K562 (cell line): ENCODE measurements around the gene OPRD1. TPM values are rescaled to one million over a fixed set of nuclear protein-coding genes. Genes with fewer than 3 reads are reported as not detected.

Experiments used
- ATAC-seq: fragments of 200-7000 bp; cut with Tn5 transposase; 3 replicates; pipeline ENCODE4 v1.9.1; 2020; ENCODE audit warnings: moderate library complexity
- BruUV-seq: library from RNA; stranded (reverse); fragments of 400-500 nt; replicated peaks from 2 replicates; lab custom pipeline; 2021; lab: Mats Ljungman, UMichigan
- CTCF ChIA-PET: fragments of 300-600 bp; formaldehyde crosslinking; extraction: SDS; loops from one replicate; lab custom pipeline; 2021; ENCODE audit warnings: low intra/inter-chr PET ratio; lab: Yijun Ruan, JAX
- POLR2A ChIA-PET: fragments of 300-600, 350-650 bp; sonication (Branson Sonifier 250); formaldehyde crosslinking; extraction: SDS; loops from one replicate; lab custom pipeline; 2021; ENCODE audit warnings: antibody characterized with exemption, inconsistent platforms; lab: Yijun Ruan, JAX
- DNase-seq, 4 experiments: peaks; one replicate each; pipeline versions ENCODE4 v3.0.0 to v3.0.0-alpha.2; 2011 to 2018; ENCODE audit warnings: low spot score in 3 of 4, mixed read lengths in 3 of 4; ENCODE audit errors: extremely low read depth in 1 of 4
- FAIRE-seq: peaks from 2 replicates; lab custom pipeline; 2011; peaks lifted over from hg19 to GRCh38; lab: Jason Lieb, UNC
- H2AFZ ChIP-seq: 2 replicates; pipeline ENCODE4 v1.6.0; 2011; ENCODE audit warnings: low read depth, low read length, control low read depth, inconsistent platforms
- H3K27ac ChIP-seq: fragments of 200-600 bp; 3 replicates; pipeline ENCODE4 v1.8.0; 2011; ENCODE audit warnings: low read depth, mild to moderate bottlenecking, control low read depth, inconsistent platforms, low read length, moderate library complexity, mixed read lengths; ENCODE audit errors: extremely low read depth
- H3K27me3 ChIP-seq, 2 experiments: fragments of 300-600 bp in 1 of 2; 2 replicates in 1 of 2; 3 replicates in 1 of 2; pipeline versions ENCODE4 v1.6.0 to v1.8.0; 2011; ENCODE audit warnings: inconsistent platforms in 2 of 2, low read length in 2 of 2, mild to moderate bottlenecking in 1 of 2, mixed read lengths in 1 of 2, moderate library complexity in 1 of 2; ENCODE audit not compliant: control insufficient read depth in 2 of 2, insufficient read depth in 2 of 2
- H3K36me3 ChIP-seq: fragments of 300-600 bp; 3 replicates; pipeline ENCODE4 v1.8.0; 2011; ENCODE audit warnings: mild to moderate bottlenecking, low read length, inconsistent platforms; ENCODE audit not compliant: control insufficient read depth, insufficient read depth
- H3K4me1 ChIP-seq, 2 experiments: fragments of 200-600 bp in 1 of 2; replicated peaks in 1 of 2; 2 replicates in 1 of 2; 3 replicates in 1 of 2; pipeline versions ENCODE4 v1.5.1 to v1.8.0; 2011; ENCODE audit warnings: inconsistent platforms in 2 of 2, low read length in 2 of 2, mild to moderate bottlenecking in 1 of 2, mixed read lengths in 1 of 2, moderate library complexity in 1 of 2; ENCODE audit not compliant: control insufficient read depth in 2 of 2, insufficient read depth in 2 of 2
- H3K4me2 ChIP-seq: 2 replicates; pipeline ENCODE4 v1.6.1; 2011; ENCODE audit warnings: low read length, control low read depth, inconsistent platforms, mixed read lengths; ENCODE audit not compliant: insufficient read depth
- H3K4me3 ChIP-seq: fragments of 200-600 bp; sonication (generic), shearing (Covaris generic); 2 replicates; pipeline ENCODE4 v1.5.1; 2016; ENCODE audit warnings: control low read depth, inconsistent platforms
- H3K79me2 ChIP-seq: fragments of 200-600 bp; 3 replicates; pipeline ENCODE4 v1.8.0; 2011; ENCODE audit warnings: low read length, inconsistent platforms; ENCODE audit not compliant: control insufficient read depth, insufficient read depth
- H3K9ac ChIP-seq, 2 experiments: 2 replicates each; pipeline versions ENCODE4 v1.6.0 to v1.6.1; 2011; ENCODE audit warnings: low read depth in 2 of 2, low read length in 2 of 2, control low read depth in 1 of 2, inconsistent platforms in 1 of 2, mild to moderate bottlenecking in 1 of 2, mixed read lengths in 1 of 2; ENCODE audit not compliant: insufficient read depth in 1 of 2
- H3K9me1 ChIP-seq: one replicate; pipeline ENCODE4 v1.6.0; 2011; ENCODE audit warnings: inconsistent platforms, mild to moderate bottlenecking, low read length, moderate library complexity; ENCODE audit not compliant: control insufficient read depth, insufficient read depth
- H3K9me3 ChIP-seq: replicated peaks from 2 replicates; pipeline ENCODE4 v1.5.1; 2011; ENCODE audit warnings: low read depth, low read length, inconsistent platforms; ENCODE audit not compliant: control insufficient read depth, insufficient read depth
- H4K20me1 ChIP-seq: replicated peaks from 2 replicates; pipeline ENCODE4 v1.6.1; 2011; ENCODE audit warnings: low read length, inconsistent platforms, mixed read lengths; ENCODE audit not compliant: control insufficient read depth, insufficient read depth
- ARID3B ChIP-seq: fragments of 250-450 bp; sonication (Bioruptor Pico); IDR thresholded peaks from 2 replicates; pipeline ENCODE4 v1.4.0; 2020; ENCODE audit warnings: borderline replicate concordance
- BCOR ChIP-seq: fragments of 450-650 bp; IDR thresholded peaks from 2 replicates; pipeline ENCODE4 v1.6.1; 2016
- CBFA2T3 ChIP-seq: fragments of 450-650 bp; IDR thresholded peaks from 2 replicates; pipeline ENCODE4 v1.6.1; 2017
- CBFB ChIP-seq: sonication (generic); formaldehyde crosslinking; IDR thresholded peaks from 2 replicates; pipeline ENCODE4 v1.4.0; 2020; ENCODE audit warnings: mild to moderate bottlenecking, missing genetic modification reagents
- ETV5 ChIP-seq: sonication (generic); formaldehyde crosslinking; IDR thresholded peaks from 2 replicates; pipeline ENCODE4 v1.4.0; 2020; ENCODE audit warnings: low read depth, mild to moderate bottlenecking, missing genetic modification reagents
- GATAD2A ChIP-seq: fragments of 450-650 bp; IDR thresholded peaks from 2 replicates; pipeline ENCODE4 v1.6.1; 2017
- HMG20A ChIP-seq: fragments of 450-650 bp; formaldehyde crosslinking; conservative IDR thresholded peaks from 2 replicates; pipeline ENCODE4 v1.4.0; 2020; ENCODE audit warnings: mild to moderate bottlenecking, mixed read lengths
- HNRNPK ChIP-seq: fragments of 200-400 bp; formaldehyde crosslinking; IDR thresholded peaks from one replicate; pipeline ENCODE4 v1.6.1; 2018; ENCODE audit warnings: mild to moderate bottlenecking, low read depth, low read length; ENCODE audit not compliant: poor library complexity, severe bottlenecking
- HSF4 ChIP-seq: fragments of 250-450 bp; sonication (Bioruptor Pico); IDR thresholded peaks from 2 replicates; pipeline ENCODE4 v2.1.2; 2022; ENCODE audit warnings: mild to moderate bottlenecking, moderate library complexity, borderline replicate concordance
- JUND ChIP-seq, 2 experiments: IDR thresholded peaks; 2 replicates in 1 of 2; 3 replicates in 1 of 2; pipeline ENCODE4 v1.6.1; 2011; ENCODE audit warnings: borderline replicate concordance in 2 of 2, low read depth in 2 of 2, low read length in 2 of 2, improper control_type of control experiment in 1 of 2, missing biosample characterization in 1 of 2, missing genetic modification characterization in 1 of 2, missing genetic modification reagents in 1 of 2
- MTA2 ChIP-seq: fragments of 450-650 bp; IDR thresholded peaks from 2 replicates; pipeline ENCODE4 v1.6.1; 2016; ENCODE audit warnings: low read depth
- NFIX ChIP-seq: fragments of 250-450 bp; sonication (Bioruptor Pico); IDR thresholded peaks from 2 replicates; pipeline ENCODE4 v1.4.0; 2020; ENCODE audit warnings: low read depth, mild to moderate bottlenecking, moderate library complexity
- PTBP1 ChIP-seq: fragments of 200-400 bp; formaldehyde crosslinking; IDR thresholded peaks from 2 replicates; pipeline ENCODE4 v1.6.1; 2017; ENCODE audit warnings: low read depth, low read length
- RBM25 ChIP-seq: fragments of 200-400 bp; formaldehyde crosslinking; IDR thresholded peaks from 2 replicates; pipeline ENCODE4 v1.6.1; 2018; ENCODE audit warnings: low read length, low read depth, moderate library complexity; ENCODE audit not compliant: severe bottlenecking
- RCOR1 ChIP-seq, 2 experiments: IDR thresholded peaks; 2 replicates each; pipeline ENCODE4 v1.6.1; 2012; ENCODE audit warnings: low read depth in 2 of 2, low read length in 2 of 2, borderline replicate concordance in 1 of 2, improper control_type of control experiment in 1 of 2
- SMARCA5 ChIP-seq: fragments of 450-650 bp; IDR thresholded peaks from 2 replicates; pipeline ENCODE4 v1.6.1; 2016
- SMC3 ChIP-seq: conservative IDR thresholded peaks from 2 replicates; pipeline ENCODE4 v1.6.1; 2011; ENCODE audit warnings: low read depth, low read length, improper control_type of control experiment; ENCODE audit not compliant: insufficient read depth
- TCFL5 ChIP-seq: fragments of 250-450 bp; sonication (Bioruptor Pico); conservative IDR thresholded peaks from 2 replicates; pipeline ENCODE4 v1.6.1; 2021; ENCODE audit warnings: mild to moderate bottlenecking, moderate library complexity, matching md5 sums
- ZBTB33 ChIP-seq: sonication (generic); formaldehyde crosslinking; IDR thresholded peaks from 2 replicates; pipeline ENCODE4 v1.8.1; 2023; ENCODE audit warnings: mild to moderate bottlenecking, missing genetic modification reagents
- ZNF143 ChIP-seq: sonication (generic); formaldehyde crosslinking; IDR thresholded peaks from 2 replicates; pipeline ENCODE4 v1.9.0; 2022; ENCODE audit warnings: mild to moderate bottlenecking, missing genetic modification reagents
- ZNF324 ChIP-seq: fragments of 250-450 bp; sonication (Bioruptor Pico); IDR thresholded peaks from 2 replicates; pipeline ENCODE4 v1.4.0; 2020; ENCODE audit warnings: mild to moderate bottlenecking
- ZNF436 ChIP-seq: fragments of 250-450, 450-650 bp; sonication (Bioruptor Pico); formaldehyde crosslinking; IDR thresholded peaks from 2 replicates; pipeline ENCODE4 v1.7.0; 2020; ENCODE audit warnings: mild to moderate bottlenecking
- WGBS: fragments of 100-300 bp; shearing (Covaris generic); methylation state at CpG from one replicate; pipeline ENCODE4 v1.1.6; 2016; ENCODE audit warnings: low coverage, mixed read lengths; ENCODE audit not compliant: insufficient coverage; ENCODE audit errors: missing lambda C conversion rate; 5-methylcytosine and 5-hydroxymethylcytosine counted together
- in situ Hi-C: fragments of 300-500 bp; cut with MboI; formaldehyde crosslinking; loops from 4 replicates; pipeline ENCODE4 v1.15.0; 2018; ENCODE audit warnings: inconsistent platforms, mixed read lengths
- intact Hi-C: fragments of 100-400 bp; cut with micrococcal nuclease; formaldehyde crosslinking; loops from 2 replicates; pipeline ENCODE4 v1.14.2; 2022
- polyA plus RNA-seq, 8 experiments: library from polyadenylated mRNA; depleted of rRNA in 4 of 8; stranded (reverse) in 5 of 8; unstranded in 3 of 8; fragments of >200 nt; fragmentation: Nextera tagmentation in 2 of 8; fragmentation: Illumina TruSeq in 1 of 8; extraction: Ambion mirVana in 2 of 8; extraction: Trizol in 1 of 8; gene quantifications; 2 replicates each; pipeline versions ENCODE4 v1.2.1 to v1.2.3, GENCODE V29; 2011 to 2014; ENCODE audit warnings: inconsistent platforms in 1 of 8, missing spikeins in 1 of 8
- total RNA-seq, 7 experiments: library from RNA; depleted of rRNA in 6 of 7; stranded (reverse); fragments of >200 nt in 6 of 7; fragmentation: Illumina TruSeq in 2 of 7; extraction: Trizol in 2 of 7; gene quantifications; 2 replicates each; pipeline versions ENCODE4 v1.2.1 to v1.2.3, GENCODE V29; 2011 to 2021; ENCODE audit warnings: low replicate concordance in 1 of 7

The OPRD1 gene
- total and polyA plus RNA-seq, 9 of the 15 experiments (the other 6 are each of a cell fraction or from before 2014, with no cell fraction given), result under 0.01 to 0.03 (median under 0.01) TPM; not detected in 6

- Histone ChIP-seq H3K27ac (no peak overlapping the region), H3K9ac (peak overlapping the region in 1 of 2 experiments; percentile 77; a peak in 1 of 4 replicates), H3K9me3 (no peaks in the 10 kb centered on the region), H3K36me3 (no peaks in the 10 kb centered on the region), H3K4me1 (peaks cover 7 to 10% of the 10 kb centered on the region in 2 experiments; a peak in 3 of 5 replicates), H3K79me2 (no peaks in the 10 kb centered on the region), H3K4me2 (no peak overlapping the region), H3K4me3 (no peak overlapping the region), H4K20me1 (no peaks in the 10 kb centered on the region), H3K27me3 (peaks cover 41 to 59% of the 10 kb centered on the region in 2 experiments), H3K9me1 (no peaks in the 10 kb centered on the region), H2AFZ (no peak overlapping the region)
- ATAC-seq, result peak; percentile 45
- CTCF ChIA-PET, result no interaction called here
- POLR2A ChIA-PET, result interaction anchor here (0.6 to 1.3 kb wide), 4 partner anchors 9 to 206 kb away, joined by 3 read pairs; partner anchors contain the start of gene RNU11
- no peak for DNase-seq
- no peak for FAIRE-seq
- intact Hi-C loops, result no loop called here
- in situ Hi-C loops, result no loop called here
- 4% methylated on average over 8 of the region's 8 CpGs for WGBS
- BruUV-seq, result no TSS peak
- TF ChIP-seq CBFB (CRISPR knock-in tag) (no peak), HNRNPK (no peak), ETV5 (CRISPR knock-in tag) (no peak), ARID3B (CRISPR knock-in tag) (no peak), HSF4 (CRISPR knock-in tag) (no peak), SMC3 (no peak), TCFL5 (no peak), NFIX (CRISPR knock-in tag) (no peak), BCOR (peak; percentile 64), SMARCA5 (peak; percentile 93), HMG20A (CRISPR knock-in tag) (no peak), GATAD2A (no peak), ZNF324 (CRISPR knock-in tag) (no peak), RCOR1 (IDR thresholded peaks at IDR 0.05; ENCODE audit: borderline replicate concordance in 1 of 2, low read depth in 2 of 2, low read length in 2 of 2) (no peak), JUND (IDR thresholded peaks at IDR 0.05; ENCODE audit: borderline replicate concordance, low read depth, low read length) (no peak), JUND (tag; IDR thresholded peaks at IDR 0.05; ENCODE audit: borderline replicate concordance, low read depth, low read length) (no peak), CBFA2T3 (no peak), ZNF143 (CRISPR knock-in tag) (no peak), PTBP1 (peak; percentile 80; the same call in 1 of the 2 replicates), MTA2 (no peak), ZNF436 (CRISPR knock-in tag) (peak; percentile 65; the same call in 1 of the 2 replicates), ZBTB33 (CRISPR knock-in tag) (no peak), RBM25 (peak; percentile 68)
Measured at GRCh38 chr1:28855046-28855445, 43.1 kb downstream of the OPRD1 start.
